Glomerular endothelial cell (primary cell): Measurements from ENCODE around the gene PIM2. TPM values are rescaled to one million over a fixed set of nuclear protein-coding genes. Genes with fewer than 3 reads are reported as not detected.

Experiments used
- DNase-seq: peaks from one replicate; pipeline ENCODE4 v3.0.0-alpha.2; 2011; ENCODE audit warnings: low read depth, low spot score; ENCODE audit errors: extremely low read depth
- total RNA-seq: library from RNA; depleted of rRNA; stranded (reverse); fragments of >200 nt; gene quantifications from 2 replicates; pipeline ENCODE4 v1.2.3, GENCODE V29; 2015

The PIM2 gene
- 5.3 TPM in 2 replicates for total RNA-seq

GRCh38 chrX:48918643-48919340 lies at the start of gene PIM2:
Gene PIM2 (minus strand): TSS chrX:48919024. CDS start chrX:48918834, 190 bp downstream.
- DNase-seq = no peak

GRCh38 chrX:48968377-48968776 lies 49.6 kb upstream of the PIM2 start:
- DNase-seq = no peak

- no peak for DNase-seq
These were observed 48.2 kb upstream of the PIM2 start for GRCh38 chrX:48966796-48967579.

GRCh38 chrX:48965959-48966358 lies 47.1 kb upstream of the PIM2 start:
- DNase-seq = no peak

GRCh38 chrX:48961585-48962091 lies 42.8 kb upstream of the PIM2 start:
- DNase-seq = no peak

- DNase-seq = no peak
These were observed 41.5 kb upstream of the PIM2 start for GRCh38 chrX:48960291-48960690.

- no peak for DNase-seq
These were observed 39.8 kb upstream of the PIM2 start for GRCh38 chrX:48958635-48959094.

GRCh38 chrX:48957827-48958634 lies 39.2 kb upstream of the PIM2 start:
- DNase-seq = peak; percentile 84

GRCh38 chrX:48957477-48957826 lies 38.6 kb upstream of the PIM2 start, which contains the start of gene OTUD5:
Gene OTUD5 (minus strand): TSS chrX:48957607. CDS start chrX:48957570, 37 bp downstream.
- DNase-seq = no peak

- no peak for DNase-seq
These were observed 38.0 kb upstream of the PIM2 start for GRCh38 chrX:48956728-48957414.

- no peak for DNase-seq
These were observed 29.8 kb upstream of the PIM2 start for GRCh38 chrX:48948589-48948988.

- no peak for DNase-seq
These were observed 26.9 kb upstream of the PIM2 start for GRCh38 chrX:48945517-48946348.

- DNase-seq = no peak
These were observed 24.1 kb upstream of the PIM2 start for GRCh38 chrX:48942895-48943294.

GRCh38 chrX:48940404-48940955 lies 21.7 kb upstream of the PIM2 start:
- no peak for DNase-seq

- no peak for DNase-seq
These were observed 20.9 kb upstream of the PIM2 start for GRCh38 chrX:48939524-48940228.

GRCh38 chrX:48938721-48939425 lies 20.0 kb upstream of the PIM2 start:
- DNase-seq = no peak

- no peak for DNase-seq
These were observed 18.5 kb upstream of the PIM2 start for GRCh38 chrX:48937054-48937907.
